NCI-H1694 treated with DMSO at 0.1 percent for 48 hours (cell line): ENCODE results near the gene PIK3R3.
A peak's percentile ranks its signal among the peaks of the same experiment; 100 is the strongest.

Experiments
- DNase-seq: peaks from one replicate; lab custom pipeline; 2025; lab: John Stamatoyannopoulos, UW

PIK3R3 gene

DNA sequence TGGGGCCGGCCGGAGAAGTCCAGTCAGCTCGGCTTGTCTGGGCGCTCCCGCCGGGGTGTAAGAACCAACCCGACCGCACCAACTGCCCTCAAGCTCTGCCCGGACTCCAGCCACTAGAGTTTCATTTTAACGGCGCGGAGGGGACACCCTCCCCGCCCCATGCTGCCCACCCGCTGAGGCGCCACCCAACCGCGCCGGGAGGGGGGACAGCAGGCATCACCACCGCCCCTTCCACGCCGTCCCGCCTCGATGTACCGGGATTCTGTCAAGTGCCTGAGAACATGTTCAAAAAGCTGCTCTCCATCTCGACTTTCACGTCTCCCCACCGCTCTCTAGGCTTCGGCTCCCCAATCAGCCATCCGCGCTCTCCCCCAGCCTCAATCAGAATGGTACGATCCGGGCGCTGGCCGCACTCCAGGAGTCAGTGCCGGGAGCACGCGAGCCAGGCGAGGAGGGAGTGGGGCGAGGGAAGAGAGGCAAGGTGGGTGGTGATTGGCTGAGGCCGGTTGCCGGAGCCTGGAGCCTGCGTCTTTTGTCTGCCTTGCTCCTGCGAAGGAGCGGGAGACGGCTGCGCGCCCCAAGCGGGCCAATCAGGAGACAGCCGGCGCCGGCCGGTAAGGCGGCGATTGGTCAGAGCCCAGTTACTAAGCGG lies at the start of gene PIK3R3:
PIK3R3 (minus strand) TSS at position 101 of the 652 bp plus-strand sequence. CDS start 677 bp downstream, outside the sequence.
- DNase-seq, result peak; percentile 93

DNA sequence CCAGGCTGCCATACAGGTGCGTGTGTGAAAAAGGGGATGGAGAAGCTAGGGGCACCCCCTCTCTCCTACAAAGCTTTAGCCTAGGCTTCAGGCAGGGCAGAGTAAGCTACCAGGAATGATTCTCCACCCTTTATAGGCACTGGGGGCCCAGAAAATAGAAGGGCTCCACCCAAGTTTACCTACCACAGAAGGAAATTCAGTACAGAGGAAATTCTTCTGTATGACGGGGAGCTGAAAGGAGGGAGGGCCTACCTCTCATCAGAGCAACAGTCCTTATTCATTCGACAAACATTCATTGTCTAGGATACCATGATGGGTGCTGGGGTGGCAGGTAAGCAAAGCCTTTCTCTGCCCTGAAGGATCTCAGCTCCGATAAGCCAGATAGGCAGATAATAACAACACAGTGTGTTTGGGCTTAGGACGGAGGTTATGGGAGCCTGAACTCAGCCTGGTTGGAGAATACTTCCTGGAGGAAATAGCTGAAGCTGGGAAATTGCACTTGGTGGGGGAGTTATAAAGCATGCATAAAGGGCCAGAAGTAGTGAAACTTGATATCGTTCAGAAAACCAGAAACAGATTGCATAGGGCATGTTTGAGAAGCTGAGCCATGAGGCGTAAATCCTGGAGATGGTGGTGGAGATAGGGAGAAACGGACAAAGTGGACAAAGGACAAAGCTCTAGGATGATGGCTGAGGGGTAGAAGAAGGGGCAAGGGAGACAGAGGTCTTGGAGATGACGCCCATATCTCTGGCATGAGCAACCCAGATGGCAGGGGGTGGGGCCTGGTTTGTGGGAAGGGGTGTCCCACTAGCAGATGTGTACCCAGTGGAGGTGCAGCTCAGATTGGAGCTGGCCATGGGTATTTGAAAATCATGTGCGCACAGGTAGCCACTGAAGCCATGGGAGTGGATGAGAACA lies 49.2 kb upstream of the PIK3R3 start:
- DNase-seq, result peak; percentile 21

DNA sequence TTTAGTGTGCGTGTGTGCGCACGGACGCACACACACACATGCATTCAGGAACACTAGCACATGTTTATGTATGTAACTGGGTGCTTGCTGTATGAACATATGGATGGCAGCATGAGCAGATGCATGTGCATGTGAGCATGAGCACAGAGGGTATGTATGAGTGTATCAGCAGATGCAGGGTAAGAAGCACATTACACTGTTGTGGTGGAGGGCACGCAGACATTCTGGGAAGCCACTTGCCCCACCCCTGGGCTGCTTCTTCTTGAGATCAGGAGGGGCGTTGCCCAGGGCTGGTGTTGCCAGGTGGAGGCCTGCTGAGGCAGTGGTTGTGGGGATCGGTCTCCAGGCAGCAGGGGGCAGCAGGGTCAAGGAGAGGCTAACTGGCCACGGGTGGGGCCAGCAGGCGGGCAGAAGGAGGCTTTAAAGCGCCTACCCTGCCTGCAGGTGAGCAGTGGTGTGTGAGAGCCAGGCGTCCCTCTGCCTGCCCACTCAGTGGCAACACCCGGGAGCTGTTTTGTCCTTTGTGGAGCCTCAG lies 47.7 kb upstream of the PIK3R3 start:
- DNase-seq, result peak; percentile 78

DNA sequence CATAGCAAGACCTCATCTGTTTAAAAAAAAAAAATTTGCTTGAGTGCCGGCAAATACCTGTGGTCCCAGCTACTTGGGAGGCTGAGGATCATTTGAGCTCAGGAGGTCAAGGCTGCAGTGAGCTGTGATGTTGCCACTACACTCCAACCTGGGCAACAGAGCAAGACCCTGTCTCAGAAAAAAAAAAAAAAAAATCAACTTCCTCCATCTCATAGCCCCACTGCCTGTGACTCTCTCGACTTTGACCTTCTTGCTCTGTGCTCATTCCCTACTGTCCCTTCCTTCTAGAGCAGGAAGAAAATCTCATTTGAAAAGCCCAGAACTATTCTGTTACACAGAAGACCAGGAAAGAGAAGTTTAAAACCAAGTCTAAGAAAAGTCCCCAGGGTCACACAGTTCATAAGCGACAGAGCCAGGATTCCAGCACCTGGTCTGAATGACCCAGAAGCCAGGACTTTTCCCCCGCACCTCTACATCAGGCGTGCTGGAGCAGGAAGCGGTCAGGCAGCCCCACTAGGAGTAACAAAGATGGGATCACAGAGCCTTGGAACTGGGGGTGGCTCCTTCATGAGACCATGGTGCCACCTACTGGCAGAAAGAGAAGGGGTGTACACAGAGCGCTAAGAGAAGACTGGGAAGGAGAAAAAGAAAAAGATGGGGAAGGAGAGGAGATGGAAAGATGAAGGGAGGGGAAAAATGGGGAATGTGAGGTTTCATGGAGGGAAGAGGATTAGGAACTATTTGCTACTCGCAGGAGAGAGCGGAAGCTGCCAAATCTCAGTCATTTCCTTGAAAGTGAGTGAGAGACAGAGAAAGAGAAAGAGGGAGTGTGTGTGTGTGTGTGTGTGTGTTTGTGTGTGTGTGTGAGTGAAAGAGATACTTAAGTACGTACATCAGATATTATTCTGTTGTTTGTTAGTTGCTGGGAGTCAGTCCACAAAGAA lies 47.0 kb upstream of the PIK3R3 start:
- peak; percentile 93 for DNase-seq

DNA sequence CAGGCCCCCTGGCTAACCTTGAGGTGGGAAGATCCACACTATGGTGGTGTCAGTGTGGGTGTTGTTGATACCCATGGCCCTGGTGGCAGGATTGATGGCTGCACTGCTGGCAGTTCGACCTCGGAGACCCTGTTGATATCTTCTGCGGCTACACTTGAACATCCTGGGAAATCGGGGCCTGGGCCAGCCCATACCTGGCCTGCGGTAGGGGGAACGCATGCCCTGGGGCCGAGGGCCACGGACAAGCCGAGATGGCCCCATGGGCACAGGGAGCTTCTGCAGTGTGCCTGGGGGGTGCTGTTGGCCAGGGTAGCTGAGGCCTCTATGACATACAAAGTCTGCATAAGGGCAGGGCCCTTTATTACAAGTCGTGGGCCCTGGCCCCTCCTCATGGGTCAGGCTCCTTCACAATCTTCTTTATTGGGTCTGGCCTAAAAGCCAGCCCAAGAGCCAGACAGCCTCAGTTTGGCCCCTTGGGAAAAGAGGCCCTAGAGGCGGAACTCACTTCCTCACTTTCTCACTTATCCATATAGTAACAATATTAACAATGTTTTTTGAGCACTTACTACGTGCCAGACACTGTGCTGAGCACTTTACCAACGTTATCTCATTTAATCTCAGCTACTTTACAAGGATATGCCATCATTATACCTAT lies 43.9 kb upstream of the PIK3R3 start, which contains the start of gene P3R3URF:
P3R3URF (minus strand) TSS at position 278 of the 655 bp plus-strand sequence; CDS start at position 261, 17 bp downstream.
- DNase-seq, result no peak

DNA sequence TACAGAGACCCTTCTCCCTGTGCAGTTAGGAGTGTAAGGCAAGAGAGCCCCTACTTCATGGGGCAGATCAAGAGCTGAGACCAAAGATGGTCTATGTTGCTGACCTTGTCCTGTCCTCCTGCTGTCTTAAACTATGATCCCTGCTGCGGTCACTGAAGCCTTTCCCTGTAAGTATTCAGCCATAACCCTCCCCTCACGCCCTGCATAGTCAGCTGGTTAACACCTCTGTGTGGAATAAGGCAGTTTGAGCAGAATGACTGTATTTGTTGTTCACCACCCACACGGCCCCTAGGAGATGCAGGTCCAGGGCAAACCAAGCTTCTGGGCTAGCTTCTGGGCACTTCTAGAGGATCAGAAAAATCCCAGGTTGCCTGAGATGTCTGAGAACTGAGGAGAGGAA lies 42.8 kb upstream of the PIK3R3 start:
- DNase-seq, result no peak

DNA sequence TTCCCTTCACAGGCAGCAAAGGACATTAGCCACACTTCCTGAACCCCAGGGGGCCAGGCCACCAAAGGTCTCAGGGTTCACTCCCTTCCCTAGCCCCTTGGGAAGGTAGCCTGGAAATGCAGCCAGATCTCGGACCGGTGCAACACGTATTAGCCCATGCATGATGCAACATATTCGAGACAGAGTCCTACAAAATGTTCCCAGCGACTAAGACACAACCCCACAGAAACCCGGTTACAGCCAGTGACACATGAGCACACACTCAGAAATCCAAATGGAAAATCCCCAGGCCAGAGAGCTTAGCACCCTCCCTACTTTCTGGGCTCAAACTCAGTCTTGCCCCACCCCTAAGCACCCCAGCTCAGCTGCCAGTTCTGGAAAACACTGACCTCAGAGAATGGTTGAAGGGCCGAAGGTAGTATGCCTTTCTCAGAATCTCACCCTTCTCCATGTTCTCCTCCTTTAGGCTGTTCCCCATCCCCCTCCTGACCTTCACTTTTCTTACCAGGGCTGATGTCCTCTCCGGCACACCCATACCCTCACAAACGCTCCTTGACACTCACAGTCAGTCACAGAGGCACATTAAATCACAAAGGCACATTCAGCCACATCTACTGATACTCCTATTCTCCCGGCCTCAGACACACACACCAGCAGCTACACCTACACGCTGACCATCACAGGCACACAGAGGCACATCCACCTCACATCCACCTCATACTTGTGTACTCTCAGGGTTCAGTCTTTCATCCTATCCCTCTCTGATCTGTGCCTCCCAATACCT lies 42.2 kb upstream of the PIK3R3 start, which contains the start of gene TSPAN1:
TSPAN1 (plus strand) TSS at position 640 of the 784 bp plus-strand sequence. CDS start 6,021 bp downstream, outside the sequence.
- DNase-seq, result no peak

DNA sequence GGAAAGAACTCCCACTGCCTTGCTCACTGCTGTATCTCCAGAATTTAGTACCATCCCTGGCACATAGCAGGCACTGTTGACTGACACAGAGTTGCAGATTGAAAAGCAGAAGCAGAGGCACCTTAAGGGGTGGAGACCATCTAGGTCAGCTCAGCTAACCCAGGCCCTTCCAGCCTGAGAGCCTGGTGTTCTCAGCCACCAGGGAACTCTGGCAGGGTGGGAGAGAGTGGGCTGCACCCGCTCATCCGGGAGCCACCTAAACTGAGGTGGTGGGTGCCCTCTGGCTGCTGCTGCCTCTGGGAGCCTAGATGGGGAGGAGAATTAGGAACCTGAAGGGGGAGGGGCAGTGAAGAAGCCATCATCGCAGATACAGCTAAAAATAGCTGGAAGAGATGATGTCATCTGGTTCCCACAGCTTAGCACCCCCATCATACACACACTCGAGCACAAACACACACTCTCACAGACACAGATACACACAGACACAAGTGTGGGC lies 41.0 kb upstream of the PIK3R3 start:
- DNase-seq, result peak; percentile 54

DNA sequence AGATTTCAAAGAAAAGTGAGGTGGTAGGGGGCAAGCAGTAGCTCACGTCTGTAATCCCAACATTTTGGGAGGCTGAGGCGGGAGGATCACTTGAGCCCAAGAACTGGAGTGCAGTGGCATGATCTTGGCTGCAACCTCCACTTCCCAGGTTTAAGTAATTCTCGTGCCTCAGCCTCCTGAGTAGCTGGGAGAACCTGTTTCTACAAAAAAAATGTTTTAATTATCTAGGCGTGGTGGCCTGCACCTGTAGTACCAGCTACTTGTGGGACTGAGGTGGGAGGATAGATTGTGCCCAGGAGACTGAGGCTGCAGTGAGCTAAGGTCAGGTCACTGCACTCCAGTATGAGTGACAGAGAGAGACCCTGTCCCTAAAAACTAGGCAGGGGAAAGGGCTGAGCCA lies 39.9 kb upstream of the PIK3R3 start:
- DNase-seq, result no peak

DNA sequence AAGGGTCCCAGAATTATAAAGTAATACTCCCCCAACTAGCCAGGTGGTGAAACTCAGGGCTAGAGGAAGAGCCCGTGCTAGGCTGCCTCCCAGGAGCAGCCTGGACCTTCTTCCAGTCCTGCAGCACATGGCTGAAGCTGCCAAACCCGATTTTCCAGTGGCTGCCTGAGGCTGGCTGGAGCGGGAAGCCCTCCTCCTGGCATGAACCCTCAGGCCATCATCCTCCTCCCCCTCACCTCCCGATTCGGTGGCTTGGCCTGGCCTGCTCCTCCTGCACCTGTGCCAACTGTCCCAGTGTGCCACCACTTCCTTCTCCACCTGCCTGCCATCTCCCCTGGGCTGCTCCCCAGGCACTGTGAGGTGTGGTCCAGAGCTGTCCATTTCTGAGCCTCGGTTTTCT lies 39.4 kb upstream of the PIK3R3 start:
- DNase-seq, result no peak

DNA sequence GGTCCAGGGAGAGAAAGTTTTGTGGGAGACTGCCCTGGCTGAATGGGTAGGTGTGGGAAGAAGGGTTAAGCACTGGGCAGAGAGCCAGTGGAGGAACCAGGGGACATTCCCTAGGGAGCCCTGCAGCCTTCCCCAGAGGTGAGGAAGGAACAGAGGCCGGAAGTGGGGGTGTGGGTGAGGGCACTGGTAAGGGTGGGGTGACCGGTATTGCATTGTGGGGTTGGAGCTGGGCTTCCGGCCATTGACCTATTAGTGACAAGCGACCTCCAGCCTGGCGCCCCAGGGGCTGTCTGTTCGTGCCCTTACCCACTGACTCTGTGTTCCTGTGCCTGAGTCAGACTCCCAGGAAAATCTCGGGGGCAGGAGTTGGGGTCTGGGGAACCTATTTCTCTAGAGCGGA lies 38.9 kb upstream of the PIK3R3 start:
- DNase-seq, result no peak

DNA sequence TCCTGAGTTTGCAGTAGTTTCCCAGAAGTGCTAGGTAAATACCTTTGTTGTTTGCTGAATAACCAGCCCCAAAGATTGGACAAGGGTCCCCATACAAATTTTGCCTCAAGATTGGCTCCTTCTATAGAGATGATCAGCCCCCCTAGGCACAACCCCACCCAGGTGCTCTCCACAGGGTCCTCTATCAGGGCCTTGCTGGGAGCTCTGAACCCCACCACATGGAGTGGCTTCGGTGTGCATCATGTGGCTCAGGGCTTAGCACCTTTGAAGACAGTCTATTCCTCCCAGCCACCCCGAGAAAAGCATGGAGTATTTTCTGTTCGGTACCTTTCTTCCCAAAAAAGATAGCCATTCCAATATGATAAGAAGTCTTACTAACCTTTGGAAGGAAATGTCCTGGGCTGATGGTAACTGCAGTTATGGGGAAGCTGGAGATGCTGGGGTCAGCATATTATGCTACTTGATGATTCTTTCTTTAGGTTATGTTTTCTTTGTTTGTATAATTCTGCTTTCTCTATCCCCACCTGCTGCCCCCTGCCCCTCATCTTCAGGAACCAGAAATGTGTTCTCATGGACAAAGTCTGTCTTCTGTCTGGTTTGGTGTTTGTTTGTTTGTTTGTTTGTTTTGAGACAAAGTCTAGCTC lies 37.5 kb upstream of the PIK3R3 start:
- DNase-seq, result no peak

DNA sequence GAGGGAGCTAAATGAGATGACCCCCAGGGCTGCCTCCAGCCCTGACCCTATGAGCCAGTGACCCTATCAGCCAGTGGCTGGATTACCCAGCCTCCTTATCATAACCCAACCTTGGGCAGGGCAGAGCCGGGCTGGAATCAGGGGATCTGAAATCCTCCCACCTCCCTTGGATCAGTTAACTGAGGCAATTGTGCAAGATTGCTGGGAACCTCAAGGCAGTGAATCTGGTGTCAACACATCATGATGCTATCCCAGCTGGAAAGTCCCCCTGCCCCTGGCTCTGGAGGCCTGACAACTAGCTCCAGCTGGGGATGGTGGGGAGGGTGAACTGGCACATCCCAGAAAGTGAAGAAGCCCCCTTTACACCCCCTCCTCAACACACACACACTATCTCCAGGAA lies 36.0 kb upstream of the PIK3R3 start:
- DNase-seq, result no peak

DNA sequence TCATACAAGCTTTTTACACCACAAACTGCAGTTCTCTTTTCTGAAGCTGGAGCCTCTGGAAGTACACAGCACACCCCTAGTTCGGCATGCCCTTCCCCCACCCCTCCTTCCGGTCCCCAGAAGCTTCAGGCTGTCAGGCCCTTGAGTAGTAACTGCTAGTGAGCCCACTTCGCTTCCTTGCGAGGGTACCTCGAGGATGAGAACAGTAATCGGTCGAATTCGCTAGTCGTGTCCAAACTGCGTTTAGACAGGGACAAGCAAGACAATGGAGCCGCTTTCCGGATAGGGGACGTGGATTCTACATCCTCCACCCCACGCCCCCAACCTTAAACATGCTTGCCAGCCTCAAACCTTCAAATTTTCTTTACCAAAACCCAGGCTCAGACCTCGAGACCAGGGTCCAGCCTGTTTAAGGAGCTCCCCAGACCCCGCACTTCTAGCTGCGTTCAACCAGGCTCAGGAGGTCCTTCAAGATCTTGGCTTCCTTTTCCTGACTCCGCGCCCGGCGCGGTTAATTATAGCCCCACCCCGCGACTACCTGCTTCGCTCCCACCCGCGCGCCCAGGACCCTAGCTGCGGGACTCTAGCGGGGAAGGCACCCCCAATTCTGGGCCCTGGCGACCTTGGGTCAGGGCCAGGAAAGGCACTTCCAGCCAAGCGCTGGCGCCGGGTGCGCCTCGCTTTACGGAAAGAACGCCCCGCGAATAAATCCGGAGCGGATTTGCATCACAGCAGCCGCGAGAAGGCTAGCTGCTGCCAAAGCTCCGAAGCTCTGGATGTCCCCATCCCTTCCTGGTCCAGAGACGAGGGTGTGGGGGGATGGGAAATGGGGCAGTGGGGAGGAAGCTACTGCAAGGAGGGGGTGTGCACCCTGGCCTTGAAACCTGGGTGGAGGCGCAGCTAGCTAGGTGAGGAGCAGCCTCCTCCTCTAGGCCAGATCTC lies 34.4 kb upstream of the PIK3R3 start:
- no peak for DNase-seq

DNA sequence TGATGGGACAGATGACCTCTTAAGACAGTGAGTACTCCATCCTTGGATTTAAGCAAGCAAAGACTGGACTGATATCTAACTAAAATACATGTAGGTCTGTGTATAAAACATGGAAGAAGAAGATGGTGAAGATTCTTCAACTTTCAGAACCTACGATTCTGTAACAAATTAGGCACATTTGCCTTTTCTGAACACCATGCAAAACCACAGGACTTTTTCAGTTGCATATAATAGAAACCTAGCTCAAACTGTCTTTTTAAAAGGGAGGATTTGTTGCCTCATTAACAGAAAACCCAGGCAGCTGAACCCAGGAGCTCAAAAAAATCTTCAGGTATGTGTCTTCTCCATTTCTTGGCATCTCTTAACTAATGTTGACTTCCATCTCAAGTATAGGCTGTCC lies 27.8 kb upstream of the PIK3R3 start:
- no peak for DNase-seq

DNA sequence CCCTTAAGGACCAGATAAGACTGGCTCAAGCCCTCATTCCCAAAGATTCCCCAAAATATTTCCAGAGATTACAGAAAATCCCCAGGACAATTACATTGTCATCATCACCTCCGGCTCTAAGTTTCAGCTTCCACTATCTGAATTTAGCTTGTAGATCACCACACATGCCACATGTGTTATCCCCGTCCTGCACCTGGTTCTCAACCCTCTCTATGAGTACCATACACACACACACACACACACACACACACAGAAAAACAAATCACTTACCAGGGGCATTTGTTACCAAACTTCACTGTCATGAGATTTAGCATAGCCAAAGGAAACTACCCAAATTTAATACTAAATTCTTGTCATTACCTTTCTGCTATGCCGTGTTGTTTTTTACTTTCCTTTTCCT lies 27.1 kb upstream of the PIK3R3 start:
- DNase-seq, result no peak

DNA sequence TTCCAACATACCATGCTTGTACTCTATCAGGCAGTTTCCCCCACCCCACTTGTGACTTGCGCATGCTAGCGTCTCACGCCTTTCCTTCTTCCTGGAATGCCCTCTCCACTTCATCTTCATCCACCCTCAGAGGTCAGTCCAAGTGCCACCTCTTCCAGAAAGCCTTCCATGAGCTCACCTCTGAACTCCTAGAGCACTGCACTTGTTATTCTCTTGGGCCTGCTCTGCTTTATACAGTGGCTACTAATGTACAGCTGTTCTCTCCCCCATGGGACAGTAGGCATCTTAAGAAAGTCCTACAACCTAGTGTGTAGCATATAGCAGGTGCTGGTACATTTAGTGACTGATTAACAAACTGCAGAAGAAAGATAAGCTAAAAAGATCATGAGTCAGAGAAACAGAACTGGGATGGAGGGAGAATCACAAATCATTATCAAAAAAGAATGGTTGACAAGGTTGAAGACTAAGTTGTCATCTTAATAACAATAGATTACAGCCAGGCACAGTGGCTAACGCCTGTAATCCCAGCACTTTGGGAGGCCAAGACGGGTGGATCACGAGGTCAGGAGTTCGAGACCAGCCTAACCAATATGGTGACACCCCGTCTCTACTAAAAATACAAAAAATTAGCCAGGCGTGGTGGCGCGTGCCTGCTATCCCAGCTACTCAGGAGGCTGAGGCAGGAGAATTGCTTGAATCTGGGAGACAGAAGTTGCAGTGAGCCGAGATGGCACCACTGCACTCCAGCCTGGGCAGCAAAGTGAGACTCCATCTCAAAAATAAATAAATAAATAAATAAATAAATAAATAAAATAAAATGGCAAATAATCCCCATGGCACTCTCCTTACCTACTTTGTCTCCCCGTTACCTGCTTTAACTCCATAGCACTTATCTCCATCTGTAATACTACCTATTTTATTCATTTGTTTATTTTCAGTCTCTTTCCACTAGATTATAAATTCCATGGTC lies 26.2 kb upstream of the PIK3R3 start:
- DNase-seq, result no peak
